Smooth muscle cell (in vitro differentiated cells): ENCODE results near the gene MICAL2. TPM values are rescaled to one million over a fixed set of nuclear protein-coding genes. Genes with fewer than 3 reads are reported as not detected.

ENCODE experiments used
- DNase-seq: peaks from one replicate; lab custom pipeline; 2025; ENCODE audit not compliant: unreplicated experiment; lab: John Stamatoyannopoulos, UW
- H2AFZ ChIP-seq: fragments of 200-600 bp; sonication (generic); 2 replicates; pipeline ENCODE4 v1.6.0; 2016; ENCODE audit warnings: antibody characterized with exemption, low read depth, mild to moderate bottlenecking
- H3F3A ChIP-seq: fragments of 200-600 bp; sonication (generic); 2 replicates; pipeline ENCODE4 v1.6.0; 2017; ENCODE audit warnings: antibody characterized with exemption, low read depth
- H3K27ac ChIP-seq: fragments of 200-600 bp; sonication (generic); 2 replicates; pipeline ENCODE4 v1.5.1; 2016; ENCODE audit warnings: low read depth, mild to moderate bottlenecking
- H3K27me3 ChIP-seq: fragments of 200-600 bp; sonication (generic); 2 replicates; pipeline ENCODE4 v1.6.1; 2016; ENCODE audit warnings: low read depth, mild to moderate bottlenecking
- H3K36me3 ChIP-seq: fragments of 200-600 bp; sonication (generic); 2 replicates; pipeline ENCODE4 v1.5.1; 2016; ENCODE audit warnings: low read depth
- H3K4me1 ChIP-seq: fragments of 200-600 bp; sonication (generic); 2 replicates; pipeline ENCODE4 v1.5.1; 2016; ENCODE audit warnings: low read depth
- H3K4me2 ChIP-seq: fragments of 200-600 bp; sonication (generic); 2 replicates; pipeline ENCODE4 v1.6.0; 2016; ENCODE audit warnings: mild to moderate bottlenecking
- H3K4me3 ChIP-seq: fragments of 200-600 bp; sonication (generic); 2 replicates; pipeline ENCODE4 v1.5.1; 2016; ENCODE audit warnings: mild to moderate bottlenecking
- H3K79me2 ChIP-seq: fragments of 200-600 bp; sonication (generic); 2 replicates; pipeline ENCODE4 v1.6.0; 2016; ENCODE audit warnings: low read depth, mild to moderate bottlenecking
- H3K9ac ChIP-seq: fragments of 200-600 bp; sonication (generic); 2 replicates; pipeline ENCODE4 v1.6.0; 2016; ENCODE audit warnings: low read depth
- H3K9me3 ChIP-seq: fragments of 200-600 bp; sonication (generic); replicated peaks from 2 replicates; pipeline ENCODE4 v1.5.1; 2016; ENCODE audit warnings: low read depth
- H4K20me1 ChIP-seq: fragments of 200-600 bp; sonication (generic); 2 replicates; pipeline ENCODE4 v1.6.0; 2016; ENCODE audit warnings: low read depth
- CTCF ChIP-seq: fragments of 200-600 bp; sonication (generic); IDR thresholded peaks from 2 replicates; pipeline ENCODE4 v1.5.1; 2017; ENCODE audit warnings: borderline replicate concordance, mild to moderate bottlenecking, antibody characterized with exemption; ENCODE audit not compliant: insufficient read depth, poor library complexity, severe bottlenecking
- WGBS: methylation state at CpG from one replicate; pipeline ENCODE4 v1.1.7; 2016; ENCODE audit warnings: low lambda C conversion rate; 5-methylcytosine and 5-hydroxymethylcytosine counted together
- polyA plus RNA-seq: library from polyadenylated mRNA; unstranded; fragments of >200 nt; fragmentation: Nextera tagmentation; extraction: Ambion mirVana; gene quantifications from 2 replicates; pipeline ENCODE4 v1.2.1, GENCODE V29; 2016
- total RNA-seq: library from RNA; depleted of rRNA; stranded (reverse); fragments of >200 nt; gene quantifications from 2 replicates; pipeline ENCODE4 v1.2.3, GENCODE V29; 2014

Gene MICAL2
- total and polyA plus RNA-seq, 2 experiments from 2014 or later, result 161 to 287 TPM

- Histone ChIP-seq H3K36me3 (peaks cover 6% of the 10 kb centered on the region), H3K79me2 (no peaks in the 10 kb centered on the region), H3K4me1 (peaks cover 4% of the 10 kb centered on the region), H3K9ac (no peak overlapping the region), H3K4me3 (no peak overlapping the region), H3K4me2 (no peak overlapping the region), H3K27me3 (no peaks in the 10 kb centered on the region), H3F3A (no peaks in the 10 kb centered on the region), H4K20me1 (no peaks in the 10 kb centered on the region), H3K9me3 (no peaks in the 10 kb centered on the region), H3K27ac (peak overlapping the region; percentile 70), H2AFZ (no peak overlapping the region)
- WGBS, result 74% methylated on average over 6 of the region's 6 CpGs
- TF ChIP-seq CTCF, result no peak
- DNase-seq, result no peak
Observed at GRCh38 chr11:12243911-12244550, 133.6 kb downstream of the MICAL2 start.

GRCh38 chr11:12245091-12245490 lies 134.7 kb downstream of the MICAL2 start:
- peak overlapping the region; percentile 17 for H3K27ac ChIP-seq
- H3K9me3 ChIP-seq, result no peaks in the 10 kb centered on the region
- DNase-seq, result no peak
- H3K4me3 ChIP-seq, result no peak overlapping the region
- no peaks in the 10 kb centered on the region for H3K27me3 ChIP-seq
- H3K36me3 ChIP-seq, result peaks cover 6% of the 10 kb centered on the region
- peaks cover 4% of the 10 kb centered on the region for H3K4me1 ChIP-seq
- H3F3A ChIP-seq, result no peaks in the 10 kb centered on the region
- no peak overlapping the region for H2AFZ ChIP-seq
- WGBS, result 76% methylated on average over 6 of the region's 6 CpGs
- H3K9ac ChIP-seq, result no peak overlapping the region
- no peak for TF ChIP-seq CTCF
- H3K79me2 ChIP-seq, result no peaks in the 10 kb centered on the region
- no peaks in the 10 kb centered on the region for H4K20me1 ChIP-seq
- no peak overlapping the region for H3K4me2 ChIP-seq

- Histone ChIP-seq H3K27me3 (no peaks in the 10 kb centered on the region), H3K9me3 (no peaks in the 10 kb centered on the region), H3K4me1 (peaks cover 4% of the 10 kb centered on the region), H3K9ac (no peak overlapping the region), H3K27ac (peak overlapping the region; percentile 17), H4K20me1 (no peaks in the 10 kb centered on the region), H3K4me2 (no peak overlapping the region), H3F3A (no peaks in the 10 kb centered on the region), H3K36me3 (peaks cover under 1% of the 10 kb centered on the region), H3K4me3 (no peak overlapping the region), H3K79me2 (no peaks in the 10 kb centered on the region), H2AFZ (no peak overlapping the region)
- WGBS, result 93% methylated on average over 3 of the region's 3 CpGs
- no peak for DNase-seq
- TF ChIP-seq CTCF, result no peak
Observed at GRCh38 chr11:12245549-12246016, 135.2 kb downstream of the MICAL2 start.

- no peak for TF ChIP-seq CTCF
- no peak for DNase-seq
- no peak overlapping the region for H3K4me3 ChIP-seq
- H3K79me2 ChIP-seq, result no peaks in the 10 kb centered on the region
- no peak overlapping the region for H3K9ac ChIP-seq
- peak overlapping the region; percentile 15 for H3K27ac ChIP-seq
- no peaks in the 10 kb centered on the region for H3K36me3 ChIP-seq
- H2AFZ ChIP-seq, result no peak overlapping the region
- H4K20me1 ChIP-seq, result no peaks in the 10 kb centered on the region
- H3K9me3 ChIP-seq, result no peaks in the 10 kb centered on the region
- 88% methylated on average over 5 of the region's 5 CpGs for WGBS
- H3F3A ChIP-seq, result no peaks in the 10 kb centered on the region
- no peak overlapping the region for H3K4me2 ChIP-seq
- H3K4me1 ChIP-seq, result peaks cover 4% of the 10 kb centered on the region
- no peaks in the 10 kb centered on the region for H3K27me3 ChIP-seq
Observed at GRCh38 chr11:12246147-12246546, 135.8 kb downstream of the MICAL2 start.
